ENCODE results near the gene IRF2BPL. TPM values are rescaled to one million over a fixed set of nuclear protein-coding genes. Genes with fewer than 3 reads are reported as not detected.

Gene IRF2BPL
- total and polyA plus RNA-seq, 2 of the 4 experiments (the other 2 are of a cell fraction), result 6.3 to 14.5 TPM

DNA sequence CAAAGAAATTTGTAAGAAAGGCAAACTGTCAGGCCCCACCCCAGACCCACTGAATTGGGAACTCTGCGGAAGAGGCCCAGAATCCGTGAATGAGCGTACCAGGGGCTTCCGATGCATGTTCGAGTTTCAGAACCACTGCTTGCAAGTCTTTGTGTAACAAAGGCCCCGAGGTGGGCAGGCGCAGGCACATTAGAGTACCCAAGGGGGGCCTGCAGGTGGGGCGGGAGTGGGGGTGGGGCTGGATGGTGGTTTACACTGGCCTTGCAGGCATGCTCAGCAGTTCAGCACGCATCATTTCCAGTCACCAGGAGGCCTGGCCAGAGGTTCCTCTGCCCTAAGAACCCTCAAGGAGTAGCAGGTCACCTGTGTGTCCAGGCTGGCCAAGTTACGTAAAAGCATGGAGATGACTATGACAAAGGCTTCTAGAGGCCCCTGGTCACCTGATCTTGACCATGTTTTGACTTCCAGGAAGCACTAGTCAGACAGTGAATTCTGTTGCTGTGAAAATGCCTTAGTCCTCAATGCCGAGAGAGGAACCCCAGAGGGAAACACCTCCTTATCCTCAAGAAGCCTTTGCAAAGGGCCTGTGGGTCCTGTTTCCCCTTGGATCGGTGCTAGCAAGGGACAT lies 33.2 kb upstream of the IRF2BPL start:
- ATAC-seq (ENCODE audit: low read depth) (no peak), DNase-seq (no peak)
- Histone ChIP-seq H3K14ac (replicated peaks; ENCODE audit: low read depth, low read length) (no peak overlapping the region), H3K18ac (ENCODE audit: low read depth, low read length) (no peak overlapping the region), H3K4me3 (ENCODE audit: insufficient read depth, low read depth, low read length) (no peak overlapping the region), H3K27ac (ENCODE audit: insufficient read depth, low read length) (no peak overlapping the region), H3K23ac (ENCODE audit: low read depth, low read length) (no peak overlapping the region), H3K4me1 (ENCODE audit: control insufficient read depth, insufficient read depth, low read length) (peaks cover 7% of the 10 kb centered on the region), H3K56ac (ENCODE audit: extremely low read depth, insufficient read depth, low read length) (no peak overlapping the region), H3K9ac (ENCODE audit: low read depth, low read length) (no peak overlapping the region), H4K91ac (ENCODE audit: insufficient read depth, low read depth, low read length) (no peak overlapping the region), H2BK15ac (ENCODE audit: low read depth, low read length) (no peak overlapping the region), H3K79me1 (ENCODE audit: low read depth in 1 of 2, low read length in 2 of 2) (no peaks in the 10 kb centered on the region), H4K5ac (ENCODE audit: low read depth, low read length) (no peak overlapping the region), H4K8ac (ENCODE audit: low read depth in 2 of 2, low read length in 2 of 2) (no peak overlapping the region), H3K9me1 (ENCODE audit: insufficient read depth, low read length) (no peaks in the 10 kb centered on the region), H4K20me1 (ENCODE audit: insufficient read depth, low read length) (no peaks in the 10 kb centered on the region), H2BK120ac (ENCODE audit: low read depth, low read length) (no peak overlapping the region), H3K9me3 (ENCODE audit: control insufficient read depth, insufficient read depth, low read length) (no peaks in the 10 kb centered on the region), H2AK9ac (replicated peaks; ENCODE audit: low read depth, low read length, poor library complexity) (peak overlapping the region; percentile 45), H3K4me2 (ENCODE audit: low read depth, low read length) (no peak overlapping the region), H2AFZ (replicated peaks; ENCODE audit: low read length, poor library complexity) (no peak overlapping the region), H3K4ac (ENCODE audit: low read depth, low read length) (no peak overlapping the region), H3K36me3 (ENCODE audit: control insufficient read depth, insufficient read depth, low read length) (no peaks in the 10 kb centered on the region), H2AK5ac (ENCODE audit: low read depth, low read length) (no peak overlapping the region; the same call in 1 of the 2 replicates), H2BK5ac (ENCODE audit: low read depth, low read length, poor library complexity, severe bottlenecking) (no peak overlapping the region), H3K27me3 (ENCODE audit: control insufficient read depth, insufficient read depth, low read length) (no peaks in the 10 kb centered on the region), H2BK20ac (ENCODE audit: low read depth, low read length) (no peak overlapping the region)
- ChIA-PET POLR2A (ENCODE audit: unreplicated experiment) (no interaction called here), CTCF (interaction anchor here (1.3 to 3.4 kb wide), 2 partner anchors 144 to 148 kb away, joined by 3 to 15 read pairs; no protein-coding TSS in a partner anchor)
- WGBS, 2 experiments (ENCODE audit: extremely low coverage in 2 of 2, insufficient read length in 1 of 2), result 97% methylated on average over 6 of the region's 12 CpGs; no CpG with 5 or more reads in 1 of the 2 experiments
- no peak for TF ChIP-seq MXI1 (IDR thresholded peaks at IDR 0.05; ENCODE audit: borderline replicate concordance, low read depth, low read length)
- TF ChIP-seq RAD21 (IDR thresholded peaks at IDR 0.05; ENCODE audit: low read length), result no peak
- TF ChIP-seq, protein P1, sequence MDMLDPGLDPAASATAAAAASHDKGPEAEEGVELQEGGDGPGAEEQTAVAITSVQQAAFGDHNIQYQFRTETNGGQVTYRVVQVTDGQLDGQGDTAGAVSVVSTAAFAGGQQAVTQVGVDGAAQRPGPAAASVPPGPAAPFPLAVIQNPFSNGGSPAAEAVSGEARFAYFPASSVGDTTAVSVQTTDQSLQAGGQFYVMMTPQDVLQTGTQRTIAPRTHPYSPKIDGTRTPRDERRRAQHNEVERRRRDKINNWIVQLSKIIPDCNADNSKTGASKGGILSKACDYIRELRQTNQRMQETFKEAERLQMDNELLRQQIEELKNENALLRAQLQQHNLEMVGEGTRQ (IDR thresholded peaks at IDR 0.05; ENCODE audit: low read depth, low read length), result no peak
- TF ChIP-seq CHD1 (IDR thresholded peaks at IDR 0.05; ENCODE audit: low read depth, low read length), result no peak
- no peak for TF ChIP-seq POLR2A (IDR thresholded peaks at IDR 0.05; ENCODE audit: low read depth, low read length)
- in situ Hi-C loops (cut with MboI; ENCODE audit: low sequenced_read_pairs), result loop anchor here (5.0 to 25.0 kb wide), 2 partner anchors 149 to 1074 kb away; partner anchors contain the start of genes IFT43 and TGFB3
- BruUV-seq (replicated peaks), result no TSS peak
- intact Hi-C loops (cut with micrococcal nuclease), result no loop called here
- dilution Hi-C loops (cut with HindIII; ENCODE audit: low sequenced_read_pairs, unreplicated experiment), result no loop called here

All from IMR-90 (cell line).